GM23338 (cell line): ENCODE data around the gene GCNT1. TPM values are rescaled to one million over a fixed set of nuclear protein-coding genes. Genes with fewer than 3 reads are reported as not detected.

Experiments used
- ATAC-seq: fragments of 200-7000 bp; cut with Tn5 transposase; 3 replicates; pipeline ENCODE4 v1.9.1; 2020
- DNase-seq: peaks from one replicate; pipeline ENCODE4 v3.0.0-alpha.2; 2015; ENCODE audit warnings: low spot score
- H2AFZ ChIP-seq: fragments of 200-600 bp; sonication (generic); 2 replicates; pipeline ENCODE4 v1.8.0; 2016; ENCODE audit warnings: antibody characterized with exemption, mild to moderate bottlenecking, moderate library complexity
- H3F3A ChIP-seq: fragments of 200-600 bp; sonication (generic); replicated peaks from 2 replicates; pipeline ENCODE4 v1.8.0; 2017; ENCODE audit warnings: antibody characterized with exemption, mixed run types, low read depth
- H3K27ac ChIP-seq: fragments of 200-600 bp; sonication (generic); 2 replicates; pipeline ENCODE4 v1.6.1; 2016; ENCODE audit warnings: low read depth
- H3K27me3 ChIP-seq: fragments of 200-600 bp; sonication (generic); 2 replicates; pipeline ENCODE4 v1.8.0; 2016; ENCODE audit warnings: mild to moderate bottlenecking, mixed run types, moderate library complexity; ENCODE audit not compliant: insufficient read depth
- H3K36me3 ChIP-seq: fragments of 200-600 bp; sonication (generic); 2 replicates; pipeline ENCODE4 v1.8.0; 2016; ENCODE audit warnings: mild to moderate bottlenecking; ENCODE audit not compliant: insufficient read depth
- H3K4me1 ChIP-seq: fragments of 200-600 bp; sonication (generic); 2 replicates; pipeline ENCODE4 v1.8.0; 2016; ENCODE audit warnings: mild to moderate bottlenecking, moderate library complexity; ENCODE audit not compliant: insufficient read depth
- H3K4me2 ChIP-seq: fragments of 200-600 bp; sonication (generic); 2 replicates; pipeline ENCODE4 v1.7.1; 2017; ENCODE audit warnings: mixed run types
- H3K4me3 ChIP-seq: fragments of 200-600 bp; sonication (generic); 2 replicates; pipeline ENCODE4 v1.6.1; 2016; ENCODE audit warnings: mixed run types
- H3K79me2 ChIP-seq: fragments of 200-600 bp; sonication (generic); replicated peaks from 2 replicates; pipeline ENCODE4 v1.8.0; 2017; ENCODE audit warnings: mild to moderate bottlenecking; ENCODE audit not compliant: insufficient read depth
- H3K9me2 ChIP-seq: fragments of 200-600 bp; sonication (generic); 2 replicates; pipeline ENCODE4 v1.8.0; 2017; ENCODE audit not compliant: insufficient read depth
- H4K20me1 ChIP-seq: fragments of 200-600 bp; sonication (generic); replicated peaks from 2 replicates; pipeline ENCODE4 v1.8.0; 2017; ENCODE audit warnings: mild to moderate bottlenecking; ENCODE audit not compliant: insufficient read depth
- H3K27ac Mint-ChIP-seq: 2 replicates; pipeline ENCODE4 v1.8.0; 2020; ENCODE audit warnings: inconsistent platforms, mild to moderate bottlenecking, moderate library complexity, mixed read lengths
- H3K27me3 Mint-ChIP-seq: 3 replicates; pipeline ENCODE4 v1.8.0; 2022; ENCODE audit warnings: low read depth, mild to moderate bottlenecking, moderate library complexity, mixed read lengths, inconsistent platforms; ENCODE audit not compliant: insufficient read depth, poor library complexity
- H3K36me3 Mint-ChIP-seq: 3 replicates; pipeline ENCODE4 v1.8.0; 2021; ENCODE audit warnings: low read depth, mild to moderate bottlenecking, inconsistent platforms, moderate library complexity, mixed read lengths
- H3K4me1 Mint-ChIP-seq: 3 replicates; pipeline ENCODE4 v1.8.0; 2020; ENCODE audit warnings: mild to moderate bottlenecking, inconsistent platforms, mixed read lengths
- H3K4me3 Mint-ChIP-seq: 3 replicates; pipeline ENCODE4 v1.8.0; 2021; ENCODE audit warnings: moderate library complexity, mild to moderate bottlenecking, inconsistent platforms, mixed read lengths
- H3K9me3 Mint-ChIP-seq: 3 replicates; pipeline ENCODE4 v1.8.0; 2020; ENCODE audit warnings: moderate library complexity, mild to moderate bottlenecking, inconsistent platforms, mixed read lengths
- CREB1 ChIP-seq: fragments of 250-450 bp; sonication (Bioruptor Pico); IDR thresholded peaks from 2 replicates; pipeline ENCODE4 v1.5.0; 2020; ENCODE audit warnings: low read depth, mild to moderate bottlenecking, moderate library complexity
- CTCF ChIP-seq, 2 experiments: fragments of 200-600 bp in 1 of 2; sonication (generic) in 1 of 2; conservative IDR thresholded peaks; 2 replicates each; pipeline versions ENCODE4 v1.5.1 to v1.6.1; 2016 to 2017; ENCODE audit warnings: antibody characterized with exemption in 2 of 2, low read depth in 2 of 2, mild to moderate bottlenecking in 2 of 2, moderate library complexity in 1 of 2
- ETS1 ChIP-seq: IDR thresholded peaks from 2 replicates; pipeline ENCODE4 v1.6.1; 2016; ENCODE audit warnings: antibody characterized with exemption
- EZH2 ChIP-seq: fragments of 200-600 bp; sonication (generic); IDR thresholded peaks from one replicate; pipeline ENCODE4 v1.8.0; 2017; ENCODE audit warnings: antibody characterized with exemption, mild to moderate bottlenecking, low read depth; ENCODE audit not compliant: unreplicated experiment
- EZH2phosphoT487 ChIP-seq: fragments of 200-600 bp; sonication (generic); IDR thresholded peaks from one replicate; pipeline ENCODE4 v1.8.1; 2018; ENCODE audit warnings: antibody characterized with exemption; ENCODE audit not compliant: unreplicated experiment
- JUNB ChIP-seq: IDR thresholded peaks from one replicate; pipeline ENCODE4 v1.6.1; 2016; ENCODE audit warnings: antibody characterized with exemption; ENCODE audit not compliant: unreplicated experiment
- NANOG ChIP-seq: IDR thresholded peaks from 2 replicates; pipeline ENCODE4 v1.6.1; 2016; ENCODE audit warnings: antibody characterized with exemption, borderline replicate concordance
- POLR2AphosphoS5 ChIP-seq: IDR thresholded peaks from 2 replicates; pipeline ENCODE4 v1.6.1; 2016; ENCODE audit warnings: antibody characterized with exemption, low read depth
- REST ChIP-seq: IDR thresholded peaks from one replicate; pipeline ENCODE4 v1.6.1; 2018; ENCODE audit warnings: antibody characterized with exemption; ENCODE audit not compliant: unreplicated experiment
- STAT1 ChIP-seq: IDR thresholded peaks from one replicate; pipeline ENCODE4 v1.6.1; 2016; ENCODE audit warnings: antibody characterized with exemption; ENCODE audit not compliant: unreplicated experiment
- ZNF114 ChIP-seq: fragments of 250-450 bp; sonication (Bioruptor Pico); IDR thresholded peaks from 2 replicates; pipeline ENCODE4 v1.5.0; 2020; ENCODE audit warnings: mild to moderate bottlenecking, moderate library complexity
- ZNF331 ChIP-seq: fragments of 250-450 bp; sonication (Bioruptor Pico); IDR thresholded peaks from 2 replicates; pipeline ENCODE4 v1.5.0; 2020; ENCODE audit warnings: low read depth, mild to moderate bottlenecking, moderate library complexity
- ZNF462 ChIP-seq: fragments of 250-450 bp; sonication (Bioruptor Pico); IDR thresholded peaks from 2 replicates; pipeline ENCODE4 v1.5.0; 2020; ENCODE audit warnings: mild to moderate bottlenecking, moderate library complexity
- polyA plus RNA-seq: library from polyadenylated mRNA; unstranded; fragments of >200 nt; fragmentation: Nextera tagmentation; extraction: Ambion mirVana; gene quantifications from 2 replicates; pipeline ENCODE4 v1.2.1, GENCODE V29; 2016
- total RNA-seq: library from RNA; depleted of rRNA; stranded (reverse); fragments of >200 nt; shearing (Covaris generic); gene quantifications from 2 replicates; pipeline ENCODE4 v1.2.3, GENCODE V29; 2014

Gene GCNT1
- total and polyA plus RNA-seq, 2 experiments from 2014 or later: 4.2 to 11.4 TPM

- H3K27me3 Mint-ChIP-seq: no peaks in the 10 kb centered on the region
- H3K4me1 Mint-ChIP-seq: peaks cover 6% of the 10 kb centered on the region; the same call in 2 of the 3 replicates
- Histone ChIP-seq H3K79me2 (no peaks in the 10 kb centered on the region), H3K27ac (no peak overlapping the region), H3K9me2 (peaks cover 5% of the 10 kb centered on the region; the same call in 1 of the 2 replicates), H4K20me1 (no peaks in the 10 kb centered on the region), H3K4me3 (no peak overlapping the region), H3F3A (no peaks in the 10 kb centered on the region), H3K36me3 (no peaks in the 10 kb centered on the region), H3K4me2 (no peak overlapping the region), H3K27me3 (no peaks in the 10 kb centered on the region), H2AFZ (peak overlapping the region; percentile 32; the same call in 1 of the 2 replicates), H3K4me1 (peaks cover 3% of the 10 kb centered on the region; the same call in 1 of the 2 replicates)
- no peak overlapping the region for H3K27ac Mint-ChIP-seq
- no peaks in the 10 kb centered on the region for H3K36me3 Mint-ChIP-seq
- peaks cover 4% of the 10 kb centered on the region for H3K9me3 Mint-ChIP-seq
- no peak overlapping the region for H3K4me3 Mint-ChIP-seq
- no peak; the same call in 2 of the 3 replicates for ATAC-seq
- TF ChIP-seq ZNF331: no peak
- TF ChIP-seq REST: no peak
- no peak for TF ChIP-seq ZNF114 (CRISPR knock-in tag)
- no peak for TF ChIP-seq JUNB
- no peak for TF ChIP-seq ETS1
- no peak for TF ChIP-seq CTCF (conservative IDR thresholded peaks at IDR 0.05; ENCODE audit: low read depth in 2 of 2)
- TF ChIP-seq POLR2AphosphoS5: no peak
- no peak for TF ChIP-seq STAT1
- TF ChIP-seq EZH2: no peak
- no peak for TF ChIP-seq CREB1 (CRISPR knock-in tag)
- TF ChIP-seq NANOG: no peak
- TF ChIP-seq EZH2phosphoT487: no peak
- no peak for TF ChIP-seq ZNF462
- no peak for DNase-seq
These were observed 25.6 kb upstream of the GCNT1 start for GRCh38 chr9:76433406-76433805.
